T follicular helper cell (primary cell): Measurements from ENCODE around the gene SDK2.

Source experiments
- DNase-seq: peaks from one replicate; pipeline ENCODE4 v3.0.0-alpha.2; 2020; ENCODE audit warnings: low read depth

Gene SDK2

DNA sequence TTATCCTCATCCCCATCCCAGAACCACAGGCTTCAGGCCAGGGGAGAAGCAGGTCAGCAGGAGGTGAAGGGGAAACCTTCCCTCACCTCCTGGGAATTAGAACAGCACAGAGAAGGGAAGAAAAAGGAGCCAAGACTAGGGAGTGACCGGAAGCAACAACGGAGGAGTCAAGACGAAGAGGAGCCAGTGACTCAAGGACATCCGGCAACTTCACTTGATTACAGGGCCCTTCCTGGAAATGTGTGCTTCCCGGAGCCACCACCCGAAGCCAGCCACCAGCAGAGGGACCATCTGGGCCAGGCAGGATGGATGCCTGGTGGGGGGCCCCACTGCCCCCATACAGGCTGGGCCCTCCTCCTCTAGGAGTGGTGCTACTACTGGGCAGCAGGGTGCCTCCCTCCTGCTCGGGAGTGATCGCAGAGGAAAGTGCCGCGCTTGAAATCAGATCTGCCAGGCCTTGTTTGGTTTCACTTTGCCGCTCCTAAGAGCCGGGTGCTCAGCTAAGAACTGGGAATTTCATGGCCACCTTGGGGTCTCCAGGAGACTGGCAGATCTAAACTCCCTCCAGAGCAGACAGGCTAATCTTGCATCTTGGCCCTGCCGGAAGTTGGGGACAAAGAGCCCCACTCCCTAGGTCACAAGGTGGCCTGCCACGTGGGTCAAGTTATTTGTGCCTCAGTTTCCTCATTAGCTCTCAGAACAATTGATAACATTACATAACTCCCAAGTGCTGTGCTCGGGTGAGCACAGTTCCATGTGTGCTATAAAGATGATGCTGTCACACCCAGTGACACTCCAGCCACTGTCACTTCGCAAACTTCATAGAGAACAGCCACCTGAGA is 339.1 kb downstream of the SDK2 start:
- DNase-seq, result no peak

GRCh38 chr17:73304438-73304837 is 339.8 kb downstream of the SDK2 start:
- no peak for DNase-seq

- DNase-seq, result no peak
These were observed 342.1 kb downstream of the SDK2 start for GRCh38 chr17:73302189-73302588.

- DNase-seq, result no peak
These were observed 342.9 kb downstream of the SDK2 start for GRCh38 chr17:73301369-73301768.

GRCh38 chr17:73300392-73300791 is 343.9 kb downstream of the SDK2 start:
- no peak for DNase-seq

- DNase-seq, result no peak
These were observed 346.0 kb downstream of the SDK2 start for GRCh38 chr17:73297934-73298861.

DNA sequence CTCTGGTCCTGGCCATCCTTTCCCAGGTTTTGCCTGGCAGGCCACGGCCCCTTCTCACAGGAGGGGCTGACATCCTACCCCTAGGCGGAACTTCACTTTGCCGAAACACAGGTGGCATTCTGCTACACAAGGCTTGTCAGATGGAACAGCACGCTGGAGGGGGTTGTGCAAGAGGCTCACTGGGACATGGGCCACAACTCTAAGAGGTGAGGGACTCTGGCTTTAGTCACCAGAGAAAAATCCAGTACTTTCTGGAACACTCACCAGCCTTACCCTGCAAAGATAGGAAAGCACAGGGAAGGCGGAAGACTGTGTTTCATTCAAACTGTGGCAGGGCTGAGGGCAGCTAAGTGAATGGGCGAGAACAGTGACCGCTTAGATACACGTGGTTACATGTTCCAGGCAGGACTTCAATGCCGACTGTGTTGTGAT is 350.7 kb downstream of the SDK2 start:
- no peak for DNase-seq

- no peak for DNase-seq
These were observed 351.2 kb downstream of the SDK2 start for GRCh38 chr17:73293031-73293430.

DNA sequence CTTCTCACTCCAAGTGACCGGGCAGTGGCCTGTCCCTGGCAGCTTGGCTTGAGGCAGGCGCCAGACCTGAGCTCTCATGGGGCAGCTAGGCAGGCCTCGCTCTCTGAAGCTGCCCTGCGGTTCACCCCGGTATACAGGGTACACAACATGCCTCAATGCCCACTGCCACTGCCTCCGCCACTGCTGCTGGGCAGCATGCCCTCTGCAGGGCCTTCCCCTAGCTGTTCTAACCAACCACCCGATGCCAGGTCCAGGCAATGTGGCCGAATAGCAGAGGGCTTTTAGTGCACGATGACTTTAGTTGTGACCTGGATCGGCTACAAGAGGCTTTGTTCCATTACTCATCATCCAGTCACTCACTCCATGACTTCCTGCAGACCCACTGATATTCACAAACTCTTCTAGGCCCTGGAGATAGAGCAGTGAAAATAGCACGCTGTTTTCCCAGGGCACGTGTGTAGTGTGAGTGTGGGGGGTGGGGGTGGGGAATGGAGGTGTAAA is 352.2 kb downstream of the SDK2 start:
- no peak for DNase-seq

GRCh38 chr17:73291260-73291801 is 352.9 kb downstream of the SDK2 start:
- no peak for DNase-seq

DNA sequence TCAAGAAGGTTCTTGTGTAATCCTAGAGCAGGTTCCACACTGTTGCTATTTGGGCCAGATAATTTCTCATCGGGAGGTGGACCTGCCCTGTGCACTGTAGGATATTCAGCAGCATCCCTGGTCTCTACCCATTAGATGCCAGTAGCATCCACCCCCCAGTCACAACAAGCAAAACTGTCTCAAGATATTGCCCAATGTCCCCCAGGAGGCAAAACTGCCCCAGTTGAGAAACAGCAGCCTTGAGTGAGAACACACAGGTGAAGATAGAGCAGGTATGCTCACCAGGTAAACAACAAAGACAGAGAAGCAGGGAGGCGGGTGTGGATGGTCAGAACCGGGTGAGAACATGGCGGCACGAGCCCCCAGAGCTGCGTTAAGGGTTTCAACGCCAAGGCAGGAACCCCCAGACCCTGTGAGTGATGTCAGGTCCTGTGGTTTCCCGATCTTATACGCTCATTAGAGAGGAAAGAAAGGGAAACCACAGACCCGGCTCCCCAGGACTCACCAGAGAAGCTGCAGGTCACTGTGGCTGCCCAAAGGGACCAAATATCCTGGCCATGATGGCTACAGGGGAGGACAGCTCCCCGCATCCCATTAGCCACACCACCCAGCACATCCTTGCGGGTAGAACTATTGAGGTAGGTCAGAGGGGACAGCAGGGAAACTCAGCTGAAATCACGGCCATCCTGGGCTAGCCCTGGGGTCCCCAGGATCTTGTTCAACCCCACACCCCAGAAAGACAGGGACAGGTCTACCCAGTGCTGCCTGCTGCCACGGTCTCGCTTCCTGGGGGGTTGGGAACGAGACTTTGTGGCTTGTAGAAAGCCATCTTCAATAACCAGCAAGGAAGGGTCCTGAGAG is 353.6 kb downstream of the SDK2 start:
- DNase-seq, result no peak

DNA sequence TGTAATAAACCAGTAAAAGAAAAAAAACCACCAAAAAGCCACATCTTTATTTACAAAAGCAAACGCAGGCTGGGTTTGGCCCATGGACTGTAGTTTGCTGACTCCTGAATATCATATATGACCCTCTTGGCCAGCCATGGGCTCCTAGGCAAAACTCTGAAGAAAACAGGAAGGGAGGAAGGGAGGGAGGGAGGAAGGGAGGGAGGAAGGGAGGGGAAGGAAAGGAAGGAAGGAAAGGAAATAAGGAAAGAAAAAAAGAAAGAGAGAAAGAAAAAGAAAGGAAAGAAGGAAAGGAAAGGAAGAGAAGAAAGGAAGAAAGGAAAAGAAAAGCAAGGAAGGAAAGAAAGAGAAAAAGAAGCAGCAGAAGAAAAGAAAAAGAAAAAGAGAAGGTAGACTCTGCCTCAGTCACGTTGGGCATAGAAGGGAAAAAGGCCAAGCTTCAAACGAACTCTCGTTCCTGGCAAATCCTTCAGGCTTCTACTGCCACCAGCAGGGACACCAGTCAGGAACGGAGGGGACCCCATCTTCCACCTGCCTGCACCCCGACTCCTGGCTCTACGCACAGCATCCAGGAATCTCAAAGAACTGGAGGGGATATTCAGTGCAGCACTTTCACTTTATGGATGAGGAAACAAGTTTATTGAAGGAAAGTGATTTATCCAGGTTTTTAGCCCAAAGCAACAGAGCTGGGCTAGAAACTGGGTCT is 354.5 kb downstream of the SDK2 start:
- no peak for DNase-seq

- DNase-seq, result no peak
These were observed 355.5 kb downstream of the SDK2 start for GRCh38 chr17:73288534-73289302.

DNA sequence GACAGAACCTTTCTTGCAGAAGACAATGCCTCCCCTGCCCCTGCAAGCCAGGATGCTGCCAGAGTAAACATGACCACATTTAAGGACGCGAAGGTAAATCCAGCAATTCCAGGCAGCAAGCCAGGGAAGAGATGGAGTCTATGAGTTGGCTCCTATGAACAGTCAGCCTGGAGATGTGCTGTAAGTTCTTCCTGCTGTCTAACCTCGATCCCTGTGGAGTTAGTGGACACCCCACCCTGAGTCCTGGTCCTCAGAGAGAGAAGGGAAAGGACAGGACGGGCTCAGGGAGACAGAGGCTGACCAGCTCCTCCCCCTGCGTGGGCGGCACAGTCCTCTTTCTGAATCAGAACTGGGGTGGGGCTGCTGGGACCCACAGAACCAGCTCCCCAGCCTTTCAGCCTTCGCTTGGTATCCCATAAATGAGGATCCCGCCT is 357.4 kb downstream of the SDK2 start:
- no peak for DNase-seq

DNA sequence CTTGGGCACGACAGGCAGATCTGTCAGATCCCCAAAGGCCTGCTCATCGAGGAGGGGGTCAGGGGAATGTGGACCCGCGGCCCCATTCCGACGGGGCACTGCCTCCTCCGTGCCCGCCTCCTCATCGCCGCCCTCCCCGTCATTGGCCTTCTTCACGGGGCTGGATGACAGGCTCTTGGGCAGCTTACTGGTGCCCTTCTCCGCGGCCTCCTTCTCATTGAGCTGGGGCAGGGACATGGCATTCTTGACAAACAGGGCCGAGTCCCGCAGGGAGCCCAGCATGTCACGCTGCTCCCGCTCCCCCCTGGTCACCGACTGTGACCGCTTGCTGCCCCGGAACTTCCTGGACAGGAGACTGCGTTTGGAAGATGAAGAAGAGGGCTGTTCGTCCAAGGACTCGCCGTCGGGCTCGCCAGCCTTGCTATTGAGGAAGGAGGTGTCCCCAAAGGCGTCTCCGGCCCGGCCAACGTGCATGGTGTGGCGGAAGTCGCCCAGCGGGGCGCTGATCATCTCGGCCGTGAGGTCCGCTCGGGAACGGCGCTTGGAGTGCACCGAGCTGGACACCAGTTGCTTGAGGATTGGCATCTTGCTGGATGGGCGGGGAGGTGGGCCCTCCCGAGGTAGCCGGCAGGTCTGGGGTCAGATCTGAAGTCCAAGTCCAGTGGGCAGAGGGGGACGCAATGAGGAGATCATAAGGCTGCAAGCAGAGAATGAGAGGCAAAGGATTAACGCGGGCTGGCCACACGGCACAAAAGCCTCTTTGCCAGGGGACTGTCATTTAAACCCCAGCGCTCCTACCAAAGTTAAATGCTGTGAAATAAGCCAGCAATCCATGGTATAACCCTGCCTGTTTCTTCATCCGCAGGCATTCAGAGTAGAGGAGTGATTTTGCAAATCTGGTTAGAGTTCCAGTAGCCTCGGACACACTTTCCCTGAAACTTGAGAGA is 358.1 kb downstream of the SDK2 start:
- DNase-seq, result no peak

DNA sequence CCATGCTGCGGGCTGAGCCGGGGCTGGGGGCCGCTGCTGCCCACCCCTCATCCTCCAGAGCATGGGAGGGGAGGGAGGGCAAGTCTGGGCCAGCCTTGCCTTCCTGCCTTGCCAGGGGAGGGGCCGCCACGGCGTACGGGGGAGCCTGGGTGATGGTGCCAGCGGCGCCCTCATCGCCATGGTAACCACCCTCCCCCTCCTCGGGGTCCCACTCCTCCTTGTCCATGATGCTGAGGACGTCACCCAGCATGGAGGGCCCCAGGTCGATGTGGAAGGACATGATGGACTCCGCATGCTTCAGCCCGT is 358.7 kb downstream of the SDK2 start:
- DNase-seq, result no peak

GRCh38 chr17:73284906-73285602 is 359.2 kb downstream of the SDK2 start:
- no peak for DNase-seq
